ENCODE measurements around the gene CAND2.
"Not testable (repeated sequence)": the region's sequence is repeated elsewhere in the genome, so short reads cannot be mapped to it uniquely, and the experiment has no call there.

Gene CAND2

DNA sequence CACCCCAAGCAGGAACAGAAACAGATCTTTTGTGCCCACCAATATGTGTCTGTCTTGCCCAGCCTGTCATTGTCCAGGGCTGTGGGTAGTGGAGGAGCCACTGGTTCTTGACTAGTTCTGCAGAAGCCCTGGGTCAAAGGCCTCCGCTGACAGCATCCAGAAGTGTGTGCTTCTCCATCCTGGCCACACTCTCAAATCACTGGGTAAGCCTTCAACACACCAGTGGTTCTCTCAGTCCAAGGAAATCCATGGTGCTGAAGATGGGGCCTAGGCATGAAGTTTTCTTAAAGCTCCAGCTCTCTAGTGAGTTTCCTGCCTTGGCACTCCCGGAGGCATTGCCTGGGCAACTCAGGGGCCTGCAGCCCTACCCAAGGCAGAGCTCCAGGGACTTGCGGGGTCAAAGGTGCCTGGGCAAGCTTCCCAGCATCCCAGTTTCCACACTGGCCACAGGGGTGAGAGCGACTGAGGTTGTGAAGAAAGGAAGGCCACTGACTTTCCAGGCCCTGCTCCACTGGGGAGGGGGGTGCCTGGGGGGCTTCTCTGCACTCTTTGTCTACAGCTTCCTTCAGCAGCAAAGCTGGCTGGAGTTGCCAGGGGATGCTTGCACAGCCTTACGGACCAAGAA, 82.8 kb downstream of the CAND2 start:
- in situ Hi-C loops (cut with HindIII; ENCODE audit: low sequenced_read_pairs) = no loop called here
- TF ChIP-seq, protein P1, sequence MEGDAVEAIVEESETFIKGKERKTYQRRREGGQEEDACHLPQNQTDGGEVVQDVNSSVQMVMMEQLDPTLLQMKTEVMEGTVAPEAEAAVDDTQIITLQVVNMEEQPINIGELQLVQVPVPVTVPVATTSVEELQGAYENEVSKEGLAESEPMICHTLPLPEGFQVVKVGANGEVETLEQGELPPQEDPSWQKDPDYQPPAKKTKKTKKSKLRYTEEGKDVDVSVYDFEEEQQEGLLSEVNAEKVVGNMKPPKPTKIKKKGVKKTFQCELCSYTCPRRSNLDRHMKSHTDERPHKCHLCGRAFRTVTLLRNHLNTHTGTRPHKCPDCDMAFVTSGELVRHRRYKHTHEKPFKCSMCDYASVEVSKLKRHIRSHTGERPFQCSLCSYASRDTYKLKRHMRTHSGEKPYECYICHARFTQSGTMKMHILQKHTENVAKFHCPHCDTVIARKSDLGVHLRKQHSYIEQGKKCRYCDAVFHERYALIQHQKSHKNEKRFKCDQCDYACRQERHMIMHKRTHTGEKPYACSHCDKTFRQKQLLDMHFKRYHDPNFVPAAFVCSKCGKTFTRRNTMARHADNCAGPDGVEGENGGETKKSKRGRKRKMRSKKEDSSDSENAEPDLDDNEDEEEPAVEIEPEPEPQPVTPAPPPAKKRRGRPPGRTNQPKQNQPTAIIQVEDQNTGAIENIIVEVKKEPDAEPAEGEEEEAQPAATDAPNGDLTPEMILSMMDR (IDR thresholded peaks at IDR 0.05; ENCODE audit: low read depth, low read length) = no peak
- no peak for DNase-seq (ENCODE audit: low read depth, low spot score)
- no peak overlapping the region for H3K4me3 ChIP-seq (ENCODE audit: low read depth, low read length)

DNA sequence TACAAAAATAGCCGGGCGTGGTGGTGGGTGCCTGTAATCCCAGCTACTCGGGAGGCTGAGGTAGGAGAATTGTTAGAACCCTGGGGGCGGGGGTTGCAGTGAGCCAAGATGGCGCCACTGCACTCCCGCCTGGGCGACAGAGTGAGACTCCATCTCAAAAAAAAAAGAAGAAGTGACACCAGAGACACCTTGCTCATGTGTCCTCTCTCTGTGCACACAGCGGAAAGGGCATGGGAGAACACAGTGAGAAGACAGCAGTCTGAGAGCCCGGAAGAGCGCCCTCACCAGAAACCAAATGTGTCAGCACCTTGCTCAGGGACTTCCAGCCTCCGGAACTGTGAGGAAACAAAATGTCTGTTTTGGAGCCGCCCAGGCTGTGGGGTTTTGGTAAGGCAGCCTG, 85.4 kb downstream of the CAND2 start:
- DNase-seq (ENCODE audit: low read depth, low spot score); H3K4me3 ChIP-seq (ENCODE audit: low read depth, low read length); in situ Hi-C loops (cut with HindIII; ENCODE audit: low sequenced_read_pairs): not testable (repeated sequence)

DNA sequence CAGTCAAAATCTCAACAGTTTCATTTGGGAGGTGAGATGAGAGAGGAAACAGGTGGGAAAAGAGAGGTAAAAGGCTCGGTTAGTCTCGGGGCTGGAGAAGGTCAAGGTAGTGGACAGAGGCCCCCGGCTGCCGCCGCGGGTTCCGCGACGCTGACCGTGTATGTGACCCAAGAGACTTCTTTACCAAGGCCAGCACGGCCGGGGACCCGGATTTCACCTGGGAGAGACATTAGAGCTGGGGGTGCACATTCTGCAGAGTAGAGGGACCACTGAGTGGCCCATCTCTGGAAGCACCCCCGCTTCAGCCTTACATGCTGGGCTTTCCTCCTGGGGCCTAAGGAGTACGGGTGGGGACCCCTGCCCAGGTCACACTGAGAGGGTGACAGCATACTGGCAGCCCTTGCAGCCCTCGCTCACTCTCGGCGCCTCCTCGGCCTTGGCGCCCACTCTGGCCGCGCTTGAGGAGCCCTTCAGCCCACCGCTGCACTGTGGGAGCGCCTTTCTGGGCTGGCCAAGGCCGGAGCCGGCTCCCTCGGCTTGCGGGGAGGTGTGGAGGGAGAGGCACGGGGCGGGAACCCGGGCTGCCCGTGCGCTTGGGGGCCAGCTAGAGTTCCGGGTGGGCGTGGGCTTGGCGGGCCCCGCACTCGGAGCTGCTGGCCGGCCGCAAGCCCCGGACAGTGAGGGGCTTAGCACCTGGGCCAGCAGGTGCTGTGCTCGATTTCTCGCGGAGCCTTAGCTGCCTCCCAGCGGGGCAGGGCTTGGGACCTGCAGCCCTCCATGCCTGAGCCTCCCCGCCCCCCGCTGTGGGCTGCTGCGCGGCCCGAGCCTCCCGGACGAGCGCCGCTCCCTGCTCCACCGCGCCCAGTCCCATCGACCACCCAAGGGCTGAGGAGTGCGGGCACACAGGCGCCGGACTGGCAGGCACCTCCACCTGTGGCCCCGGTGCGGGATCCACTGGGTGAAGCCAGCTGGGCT, 86.1 kb downstream of the CAND2 start:
- TF ChIP-seq, protein P1 (IDR thresholded peaks at IDR 0.05; ENCODE audit: low read depth, low read length) = no peak
- in situ Hi-C loops (cut with HindIII; ENCODE audit: low sequenced_read_pairs) = no loop called here
- DNase-seq (ENCODE audit: low read depth, low spot score) = no peak
- H3K4me3 ChIP-seq (ENCODE audit: low read depth, low read length) = no peak overlapping the region

DNA sequence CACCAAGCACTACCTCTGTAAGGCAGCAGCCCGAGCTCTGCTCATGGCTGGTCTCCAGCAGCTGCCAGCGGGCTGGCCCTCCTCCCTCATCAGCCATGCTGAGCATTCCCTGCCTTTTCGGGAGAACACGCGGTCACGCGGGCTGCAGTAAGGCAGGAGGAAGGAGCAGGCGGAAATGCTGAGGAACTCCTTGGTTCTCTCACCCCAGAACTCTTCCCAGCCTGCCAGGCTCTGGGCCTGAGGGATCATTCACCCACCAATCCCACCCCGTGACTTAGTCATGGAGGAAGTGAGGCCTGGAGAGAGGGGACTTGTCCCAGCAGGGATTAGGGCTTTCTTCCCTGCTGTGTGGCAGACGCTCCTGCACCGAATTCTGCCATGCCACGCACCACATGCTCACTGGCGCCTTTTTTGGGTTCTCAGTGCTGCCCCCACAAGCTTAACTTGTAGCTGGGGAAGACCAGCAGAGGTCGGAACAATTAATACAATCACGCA, 87.8 kb downstream of the CAND2 start:
- in situ Hi-C loops (cut with HindIII; ENCODE audit: low sequenced_read_pairs) = no loop called here
- DNase-seq (ENCODE audit: low read depth, low spot score) = peak; percentile 20
- TF ChIP-seq, protein P1 (IDR thresholded peaks at IDR 0.05; ENCODE audit: low read depth, low read length) = no peak
- no peak overlapping the region for H3K4me3 ChIP-seq (ENCODE audit: low read depth, low read length)
